Activated CD4-positive, CD25-positive, alpha-beta regulatory T cell (primary cell): Measurements from ENCODE around the gene VAV2.

ENCODE experiments used
- DNase-seq, 4 experiments: peaks; one replicate each; lab custom pipeline; 2025; lab: John Stamatoyannopoulos, UW

The VAV2 gene

GRCh38 chr9:133980864-133981588, 11.1 kb downstream of the VAV2 start:
- no peak for DNase-seq

GRCh38 chr9:133979921-133980863, 11.9 kb downstream of the VAV2 start:
- no peak for DNase-seq

GRCh38 chr9:133979273-133979920, 12.7 kb downstream of the VAV2 start:
- DNase-seq, result no peak

GRCh38 chr9:133978899-133979272, 13.2 kb downstream of the VAV2 start:
- no peak for DNase-seq

GRCh38 chr9:133978226-133978898, 13.8 kb downstream of the VAV2 start:
- no peak for DNase-seq

- no peak for DNase-seq
These were observed 14.5 kb downstream of the VAV2 start for GRCh38 chr9:133977421-133978201.

GRCh38 chr9:133976887-133977286, 15.2 kb downstream of the VAV2 start:
- no peak for DNase-seq

GRCh38 chr9:133976191-133976861, 15.8 kb downstream of the VAV2 start:
- DNase-seq, result no peak

- no peak for DNase-seq
These were observed 16.6 kb downstream of the VAV2 start for GRCh38 chr9:133975511-133975910.

GRCh38 chr9:133974631-133975341, 17.3 kb downstream of the VAV2 start:
- no peak for DNase-seq

GRCh38 chr9:133973791-133974630, 18.1 kb downstream of the VAV2 start:
- DNase-seq, result no peak

GRCh38 chr9:133973111-133973790, 18.9 kb downstream of the VAV2 start:
- DNase-seq, result no peak

- no peak for DNase-seq
These were observed 19.9 kb downstream of the VAV2 start for GRCh38 chr9:133971981-133972941.

GRCh38 chr9:133971121-133971951, 20.8 kb downstream of the VAV2 start:
- no peak for DNase-seq

GRCh38 chr9:133970581-133971058, 21.5 kb downstream of the VAV2 start:
- DNase-seq, result no peak
